Activated T-helper 17 cell treated with anti-CD3 and anti-CD28 coated beads, Interleukin-2, amount 50 U/mL, for 72 hours (primary cell): Measurements from ENCODE around the gene CORO2B. TPM values are rescaled to one million over a fixed set of nuclear protein-coding genes. Genes with fewer than 3 reads are reported as not detected.

Experiments
- ATAC-seq: fragments of 150-1000 bp; cut with Tn5 transposase; replicated peaks from 2 replicates; pipeline ENCODE4 v1.10.0; 2021; ENCODE audit warnings: mild to moderate bottlenecking, moderate library complexity
- H3K27ac Mint-ChIP-seq: one replicate; pipeline ENCODE4 v1.8.0; 2022; ENCODE audit warnings: mixed read lengths
- H3K27me3 Mint-ChIP-seq: one replicate; pipeline ENCODE4 v1.8.0; 2022; ENCODE audit warnings: mixed read lengths
- H3K36me3 Mint-ChIP-seq: one replicate; pipeline ENCODE4 v1.8.0; 2022; ENCODE audit warnings: low read depth, mild to moderate bottlenecking, mixed read lengths
- H3K4me1 Mint-ChIP-seq: one replicate; pipeline ENCODE4 v1.8.0; 2022; ENCODE audit warnings: mixed read lengths
- H3K4me3 Mint-ChIP-seq: one replicate; pipeline ENCODE4 v1.8.0; 2022; ENCODE audit warnings: mild to moderate bottlenecking, mixed read lengths
- H3K9me3 Mint-ChIP-seq: one replicate; pipeline ENCODE4 v1.8.0; 2022; ENCODE audit warnings: mixed read lengths
- total RNA-seq, 2 donors: library from RNA; stranded (reverse); gene quantifications; one replicate each; pipeline ENCODE4 v1.2.3, GENCODE V29; 2022

Gene CORO2B
- total RNA-seq, 2 donors from 2014 or later, result 0.26 TPM; not detected in 1

GRCh38 chr15:68693071-68693470 is 114.3 kb downstream of the CORO2B start:
- ATAC-seq, result no peak
- Mint-ChIP-seq H3K27ac (no peak overlapping the region), H3K4me3 (no peak overlapping the region), H3K36me3 (no peaks in the 10 kb centered on the region), H3K9me3 (no peaks in the 10 kb centered on the region), H3K27me3 (peaks cover 5% of the 10 kb centered on the region), H3K4me1 (peaks cover 4% of the 10 kb centered on the region)

- no peak overlapping the region for H3K27ac Mint-ChIP-seq
- H3K4me1 Mint-ChIP-seq, result peaks cover 4% of the 10 kb centered on the region
- H3K27me3 Mint-ChIP-seq, result peaks cover 9% of the 10 kb centered on the region
- no peak overlapping the region for H3K4me3 Mint-ChIP-seq
- ATAC-seq, result no peak
- no peaks in the 10 kb centered on the region for H3K36me3 Mint-ChIP-seq
- H3K9me3 Mint-ChIP-seq, result no peaks in the 10 kb centered on the region
These were observed 115.3 kb downstream of the CORO2B start for GRCh38 chr15:68694111-68694510.

GRCh38 chr15:68695061-68695595 is 116.3 kb downstream of the CORO2B start:
- no peaks in the 10 kb centered on the region for H3K36me3 Mint-ChIP-seq
- H3K27me3 Mint-ChIP-seq, result peaks cover 10% of the 10 kb centered on the region
- H3K27ac Mint-ChIP-seq, result peak overlapping the region; percentile 4
- H3K4me1 Mint-ChIP-seq, result peaks cover 4% of the 10 kb centered on the region
- H3K9me3 Mint-ChIP-seq, result no peaks in the 10 kb centered on the region
- no peak overlapping the region for H3K4me3 Mint-ChIP-seq
- ATAC-seq, result no peak

- no peaks in the 10 kb centered on the region for H3K9me3 Mint-ChIP-seq
- no peak overlapping the region for H3K4me3 Mint-ChIP-seq
- peaks cover 10% of the 10 kb centered on the region for H3K27me3 Mint-ChIP-seq
- ATAC-seq, result no peak
- no peaks in the 10 kb centered on the region for H3K36me3 Mint-ChIP-seq
- peaks cover 4% of the 10 kb centered on the region for H3K4me1 Mint-ChIP-seq
- H3K27ac Mint-ChIP-seq, result no peak overlapping the region
These were observed 117.9 kb downstream of the CORO2B start for GRCh38 chr15:68696414-68697363.

GRCh38 chr15:68697711-68698690 is 119.2 kb downstream of the CORO2B start:
- Mint-ChIP-seq H3K4me3 (no peak overlapping the region), H3K27me3 (peaks cover 10% of the 10 kb centered on the region), H3K27ac (no peak overlapping the region), H3K4me1 (peaks cover 3% of the 10 kb centered on the region), H3K36me3 (no peaks in the 10 kb centered on the region), H3K9me3 (no peaks in the 10 kb centered on the region)
- ATAC-seq, result no peak

GRCh38 chr15:68698708-68699107 is 119.9 kb downstream of the CORO2B start:
- H3K27ac Mint-ChIP-seq, result no peak overlapping the region
- H3K4me1 Mint-ChIP-seq, result no peaks in the 10 kb centered on the region
- no peaks in the 10 kb centered on the region for H3K36me3 Mint-ChIP-seq
- H3K4me3 Mint-ChIP-seq, result no peak overlapping the region
- no peak for ATAC-seq
- H3K9me3 Mint-ChIP-seq, result no peaks in the 10 kb centered on the region
- H3K27me3 Mint-ChIP-seq, result peaks cover 14% of the 10 kb centered on the region

GRCh38 chr15:68699124-68699880 is 120.5 kb downstream of the CORO2B start:
- Mint-ChIP-seq H3K9me3 (no peaks in the 10 kb centered on the region), H3K27ac (no peak overlapping the region), H3K27me3 (peaks cover 15% of the 10 kb centered on the region), H3K4me1 (no peaks in the 10 kb centered on the region), H3K36me3 (no peaks in the 10 kb centered on the region), H3K4me3 (no peak overlapping the region)
- ATAC-seq, result no peak

- Mint-ChIP-seq H3K27ac (no peak overlapping the region), H3K27me3 (peaks cover 15% of the 10 kb centered on the region), H3K36me3 (no peaks in the 10 kb centered on the region), H3K9me3 (no peaks in the 10 kb centered on the region), H3K4me3 (no peak overlapping the region), H3K4me1 (no peaks in the 10 kb centered on the region)
- ATAC-seq, result no peak
These were observed 121.2 kb downstream of the CORO2B start for GRCh38 chr15:68699881-68700454.

GRCh38 chr15:68700455-68701123 is 121.8 kb downstream of the CORO2B start:
- peaks cover 15% of the 10 kb centered on the region for H3K27me3 Mint-ChIP-seq
- no peak overlapping the region for H3K27ac Mint-ChIP-seq

GRCh38 chr15:68701886-68702285 is 123.1 kb downstream of the CORO2B start:
- Mint-ChIP-seq H3K27ac (no peak overlapping the region), H3K4me1 (no peaks in the 10 kb centered on the region), H3K27me3 (peaks cover 20% of the 10 kb centered on the region), H3K4me3 (no peak overlapping the region), H3K36me3 (no peaks in the 10 kb centered on the region), H3K9me3 (no peaks in the 10 kb centered on the region)
- no peak for ATAC-seq

More at GRCh38 chr15:68700455-68701123, 121.8 kb downstream of the CORO2B start:
- ATAC-seq, result no peak
- Mint-ChIP-seq H3K9me3 (no peaks in the 10 kb centered on the region), H3K4me3 (no peak overlapping the region), H3K4me1 (no peaks in the 10 kb centered on the region), H3K36me3 (no peaks in the 10 kb centered on the region)

- Mint-ChIP-seq H3K9me3 (no peaks in the 10 kb centered on the region), H3K27me3 (peaks cover 10% of the 10 kb centered on the region), H3K4me1 (no peaks in the 10 kb centered on the region), H3K27ac (no peak overlapping the region), H3K4me3 (no peak overlapping the region), H3K36me3 (no peaks in the 10 kb centered on the region)
- no peak for ATAC-seq
These were observed 125.8 kb downstream of the CORO2B start for GRCh38 chr15:68704496-68705021.

GRCh38 chr15:68706256-68706655 is 127.5 kb downstream of the CORO2B start:
- no peak for ATAC-seq
- no peak overlapping the region for H3K27ac Mint-ChIP-seq
- no peak overlapping the region for H3K4me3 Mint-ChIP-seq
- H3K36me3 Mint-ChIP-seq, result no peaks in the 10 kb centered on the region
- H3K27me3 Mint-ChIP-seq, result peaks cover 10% of the 10 kb centered on the region
- no peaks in the 10 kb centered on the region for H3K9me3 Mint-ChIP-seq
- H3K4me1 Mint-ChIP-seq, result no peaks in the 10 kb centered on the region

- no peak for ATAC-seq
- peaks cover 11% of the 10 kb centered on the region for H3K27me3 Mint-ChIP-seq
- no peaks in the 10 kb centered on the region for H3K9me3 Mint-ChIP-seq
- no peak overlapping the region for H3K27ac Mint-ChIP-seq
- no peaks in the 10 kb centered on the region for H3K36me3 Mint-ChIP-seq
- no peaks in the 10 kb centered on the region for H3K4me1 Mint-ChIP-seq
- H3K4me3 Mint-ChIP-seq, result no peak overlapping the region
These were observed 128.1 kb downstream of the CORO2B start for GRCh38 chr15:68706931-68707330.
